PC-9 (cell line): ENCODE measurements around the gene SRPX. TPM values are rescaled to one million over a fixed set of nuclear protein-coding genes. Genes with fewer than 3 reads are reported as not detected.

ENCODE experiments used
- BruUV-seq: library from RNA; stranded (reverse); fragments of 400-500 nt; replicated peaks from 2 replicates; lab custom pipeline; 2021; lab: Mats Ljungman, UMichigan
- CTCF ChIA-PET: fragments of 300-600 bp; sonication (Branson Sonifier 250); formaldehyde crosslinking; loops from one replicate; lab custom pipeline; 2022; ENCODE audit warnings: antibody characterized with exemption; lab: Charles Lee
- POLR2A ChIA-PET: fragments of 300-600 bp; sonication (Branson Sonifier 250); formaldehyde crosslinking; loops from one replicate; lab custom pipeline; 2022; ENCODE audit warnings: antibody characterized with exemption; ENCODE audit not compliant: unreplicated experiment; lab: Charles Lee
- DNase-seq, 2 experiments: peaks; one replicate each; pipeline versions ENCODE4 v3.0.0 to v3.0.0-alpha.2; 2015 to 2022; ENCODE audit warnings: mixed read lengths in 1 of 2
- H2AFZ ChIP-seq: fragments of 200-600 bp; sonication (generic); 2 replicates; pipeline ENCODE4 v1.8.1; 2017; ENCODE audit warnings: antibody characterized with exemption
- H3F3A ChIP-seq: fragments of 200-600 bp; sonication (generic); 2 replicates; pipeline ENCODE4 v1.8.1; 2017; ENCODE audit warnings: antibody characterized with exemption, mild to moderate bottlenecking, low read depth; ENCODE audit not compliant: insufficient read depth
- H3K27ac ChIP-seq: fragments of 200-600 bp; sonication (generic); 2 replicates; pipeline ENCODE4 v1.6.1; 2016; ENCODE audit warnings: mixed run types
- H3K27me3 ChIP-seq: fragments of 200-600 bp; sonication (generic); 2 replicates; pipeline ENCODE4 v1.6.1; 2016; ENCODE audit warnings: low read depth, mixed run types; ENCODE audit not compliant: insufficient read depth
- H3K36me3 ChIP-seq: fragments of 200-600 bp; sonication (generic); 2 replicates; pipeline ENCODE4 v1.6.1; 2016; ENCODE audit warnings: low read depth, mixed run types
- H3K4me1 ChIP-seq: fragments of 200-600 bp; sonication (generic); replicated peaks from 2 replicates; pipeline ENCODE4 v1.6.1; 2016; ENCODE audit warnings: mixed run types; ENCODE audit not compliant: insufficient read depth
- H3K4me2 ChIP-seq: fragments of 200-600 bp; sonication (generic); 2 replicates; pipeline ENCODE4 v1.6.1; 2017; ENCODE audit warnings: mixed run types
- H3K4me3 ChIP-seq: fragments of 200-600 bp; sonication (generic); 2 replicates; pipeline ENCODE4 v1.6.1; 2016; ENCODE audit warnings: mixed run types
- H3K79me2 ChIP-seq: fragments of 200-600 bp; sonication (generic); 2 replicates; pipeline ENCODE4 v1.6.1; 2017; ENCODE audit warnings: low read depth, mixed run types
- H3K9me2 ChIP-seq: fragments of 200-600 bp; sonication (generic); 2 replicates; pipeline ENCODE4 v1.8.1; 2017; ENCODE audit warnings: mild to moderate bottlenecking; ENCODE audit not compliant: insufficient read depth
- H3K9me3 ChIP-seq: fragments of 200-600 bp; sonication (generic); 2 replicates; pipeline ENCODE4 v1.8.1; 2016; ENCODE audit warnings: low read depth; ENCODE audit not compliant: insufficient read depth
- H4K20me1 ChIP-seq: fragments of 200-600 bp; sonication (generic); 2 replicates; pipeline ENCODE4 v1.8.1; 2017; ENCODE audit not compliant: insufficient read depth
- CTCF ChIP-seq: fragments of 200-600 bp; sonication (generic); conservative IDR thresholded peaks from 2 replicates; pipeline ENCODE4 v1.6.1; 2017; ENCODE audit warnings: mixed run types, antibody characterized with exemption, mild to moderate bottlenecking, moderate library complexity
- EZH2 ChIP-seq: fragments of 200-600 bp; sonication (generic); IDR thresholded peaks from 2 replicates; pipeline ENCODE4 v1.8.0; 2017; ENCODE audit warnings: antibody characterized with exemption, low read depth
- intact Hi-C: fragments of 100-400 bp; cut with micrococcal nuclease; formaldehyde crosslinking; loops from one replicate; pipeline ENCODE4 v1.10.0; 2022; ENCODE audit not compliant: unreplicated experiment
- total RNA-seq: library from RNA; stranded (reverse); gene quantifications from 2 replicates; pipeline ENCODE4 v1.2.3, GENCODE V29; 2021

The SRPX gene
- total RNA-seq, 1 experiment from 2014 or later, result not detected

GRCh38 chrX:38102240-38102639 is 118.4 kb downstream of the SRPX start:
- no TSS peak for BruUV-seq
- H3F3A ChIP-seq, result no peaks in the 10 kb centered on the region

GRCh38 chrX:38099688-38100087 is 121.0 kb downstream of the SRPX start:
- POLR2A ChIA-PET, result no interaction called here
- CTCF ChIA-PET, result no interaction called here
- BruUV-seq, result no TSS peak

More at GRCh38 chrX:38102240-38102639, 118.4 kb downstream of the SRPX start:
- no peak overlapping the region for H2AFZ ChIP-seq
- TF ChIP-seq CTCF (no peak), EZH2 (no peak)
- intact Hi-C loops, result no loop called here
- H3K4me3 ChIP-seq, result no peak overlapping the region
- no peaks in the 10 kb centered on the region for H3K9me2 ChIP-seq
- POLR2A ChIA-PET, result no interaction called here
- H3K79me2 ChIP-seq, result no peaks in the 10 kb centered on the region
- H3K4me2 ChIP-seq, result no peak overlapping the region
- no peaks in the 10 kb centered on the region for H3K27me3 ChIP-seq
- no peaks in the 10 kb centered on the region for H3K36me3 ChIP-seq
- H3K9me3 ChIP-seq, result no peaks in the 10 kb centered on the region
- no peaks in the 10 kb centered on the region for H3K4me1 ChIP-seq
- H3K27ac ChIP-seq, result no peak overlapping the region
- CTCF ChIA-PET, result no interaction called here
- DNase-seq, result no peak
- no peaks in the 10 kb centered on the region for H4K20me1 ChIP-seq

More at GRCh38 chrX:38099688-38100087, 121.0 kb downstream of the SRPX start:
- TF ChIP-seq EZH2 (no peak), CTCF (no peak)
- H3K27me3 ChIP-seq, result no peaks in the 10 kb centered on the region
- H3K79me2 ChIP-seq, result no peaks in the 10 kb centered on the region
- no peaks in the 10 kb centered on the region for H4K20me1 ChIP-seq
- H3K36me3 ChIP-seq, result no peaks in the 10 kb centered on the region
- H3K9me2 ChIP-seq, result no peaks in the 10 kb centered on the region
- intact Hi-C loops, result no loop called here
- no peak overlapping the region for H2AFZ ChIP-seq
- no peak overlapping the region for H3K27ac ChIP-seq
- H3K4me1 ChIP-seq, result no peaks in the 10 kb centered on the region
- no peaks in the 10 kb centered on the region for H3K9me3 ChIP-seq
- H3K4me2 ChIP-seq, result no peak overlapping the region
- H3F3A ChIP-seq, result no peaks in the 10 kb centered on the region
- no peak overlapping the region for H3K4me3 ChIP-seq
- no peak for DNase-seq

Other genes starting within 250 kb of the SRPX start
- not detected in 2 replicates for gene SYTL5, start 214.3 kb downstream of the SRPX start, total RNA-seq
- not detected in 2 replicates for gene RPGR, start 106.6 kb upstream of the SRPX start, total RNA-seq
- gene OTC, start 131.7 kb upstream of the SRPX start, total RNA-seq, result not detected in 2 replicates